ENCODE results near the gene NISCH.

DNA sequence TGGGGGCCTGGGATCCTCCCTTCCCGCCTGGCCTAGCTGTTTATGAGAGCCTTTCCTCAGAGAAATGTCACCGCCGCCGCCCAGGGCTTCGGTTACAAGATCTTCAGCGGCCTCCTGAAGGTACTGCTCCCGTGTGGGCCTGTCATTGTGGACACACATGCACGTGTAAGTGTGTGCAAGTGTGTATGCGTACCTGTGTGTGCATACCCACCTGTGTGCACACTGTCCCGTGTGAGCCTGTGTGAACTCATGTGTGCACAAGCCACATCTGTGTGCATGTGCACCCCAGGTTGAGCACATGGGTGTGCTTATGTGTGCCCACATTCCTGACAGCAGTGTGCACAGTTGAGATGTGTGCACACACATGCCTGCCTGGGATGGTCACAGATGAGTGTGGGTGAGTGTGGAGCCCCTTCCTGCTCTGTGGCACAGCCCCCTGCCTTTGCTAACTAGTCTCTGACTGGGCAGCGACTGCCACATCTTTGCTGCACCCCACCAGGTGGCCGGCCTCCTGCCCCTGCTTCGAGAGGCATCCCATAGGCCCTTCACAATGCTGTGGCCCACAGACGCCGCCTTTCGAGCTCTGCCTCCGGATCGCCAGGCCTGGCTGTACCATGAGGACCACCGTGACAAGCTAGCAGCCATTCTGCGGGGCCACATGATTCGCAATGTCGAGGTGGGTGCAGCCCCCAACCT, 64.2 kb downstream of the NISCH start:
- TF ChIP-seq, protein P1, sequence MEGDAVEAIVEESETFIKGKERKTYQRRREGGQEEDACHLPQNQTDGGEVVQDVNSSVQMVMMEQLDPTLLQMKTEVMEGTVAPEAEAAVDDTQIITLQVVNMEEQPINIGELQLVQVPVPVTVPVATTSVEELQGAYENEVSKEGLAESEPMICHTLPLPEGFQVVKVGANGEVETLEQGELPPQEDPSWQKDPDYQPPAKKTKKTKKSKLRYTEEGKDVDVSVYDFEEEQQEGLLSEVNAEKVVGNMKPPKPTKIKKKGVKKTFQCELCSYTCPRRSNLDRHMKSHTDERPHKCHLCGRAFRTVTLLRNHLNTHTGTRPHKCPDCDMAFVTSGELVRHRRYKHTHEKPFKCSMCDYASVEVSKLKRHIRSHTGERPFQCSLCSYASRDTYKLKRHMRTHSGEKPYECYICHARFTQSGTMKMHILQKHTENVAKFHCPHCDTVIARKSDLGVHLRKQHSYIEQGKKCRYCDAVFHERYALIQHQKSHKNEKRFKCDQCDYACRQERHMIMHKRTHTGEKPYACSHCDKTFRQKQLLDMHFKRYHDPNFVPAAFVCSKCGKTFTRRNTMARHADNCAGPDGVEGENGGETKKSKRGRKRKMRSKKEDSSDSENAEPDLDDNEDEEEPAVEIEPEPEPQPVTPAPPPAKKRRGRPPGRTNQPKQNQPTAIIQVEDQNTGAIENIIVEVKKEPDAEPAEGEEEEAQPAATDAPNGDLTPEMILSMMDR (IDR thresholded peaks at IDR 0.05), result no peak
- TF ChIP-seq EZH2 (IDR thresholded peaks at IDR 0.05; ENCODE audit: borderline replicate concordance, insufficient read depth, low read depth, low read length, poor library complexity, severe bottlenecking), result no peak
